Measurements from ENCODE around the gene CEP63. TPM values are rescaled to one million over a fixed set of nuclear protein-coding genes. Genes with fewer than 3 reads are reported as not detected.

The CEP63 gene
- polyA plus RNA-seq, 1 experiment = 16.3 TPM

- Histone ChIP-seq H3K4me3 (ENCODE audit: low read depth, low read length) (peak overlapping the region; percentile 26; the same call in 1 of the 2 replicates), H3K27me3 (ENCODE audit: control insufficient read depth, insufficient read depth, low read length) (no peaks in the 10 kb centered on the region), H3K9me3 (ENCODE audit: control insufficient read depth, insufficient read depth, low read length) (no peaks in the 10 kb centered on the region; the same call in 1 of the 2 replicates), H3K27ac (ENCODE audit: low read depth, low read length) (peak overlapping the region; percentile 93)
- DNase-seq (ENCODE audit: low read depth, low spot score) = peak; percentile 46
- ChIA-PET CTCF (interaction anchor here (1.0 to 12.8 kb wide), 8 partner anchors 8 to 270 kb away, joined by 3 to 306 read pairs (median 6); no protein-coding TSS in a partner anchor), POLR2A (interaction anchor here (0.8 to 2.4 kb wide), 6 partner anchors 11 to 175 kb away, joined by 3 to 17 read pairs (median 6); partner anchors contain the start of gene AMOTL2)
- TF ChIP-seq CTCF (IDR thresholded peaks at IDR 0.05; ENCODE audit: low read depth, low read length) = no peak
Measured at GRCh38 chr3:134483195-134483900, 2.5 kb upstream of the CEP63 start.

GRCh38 chr3:134485075-134485717 is 661 bp upstream of the CEP63 start:
- peak overlapping the region; percentile 87 for H3K4me3 ChIP-seq (ENCODE audit: low read depth, low read length)
- no peaks in the 10 kb centered on the region; the same call in 1 of the 2 replicates for H3K9me3 ChIP-seq (ENCODE audit: control insufficient read depth, insufficient read depth, low read length)
- peak overlapping the region; percentile 97 for H3K27ac ChIP-seq (ENCODE audit: low read depth, low read length)
- no peak for DNase-seq (ENCODE audit: low read depth, low spot score)
- TF ChIP-seq CTCF (IDR thresholded peaks at IDR 0.05; ENCODE audit: low read depth, low read length) = no peak
- ChIA-PET CTCF (interaction anchor here (0.7 to 2.2 kb wide), 5 partner anchors 8 to 177 kb away, joined by 3 to 9 read pairs (median 3); no protein-coding TSS in a partner anchor), POLR2A (interaction anchor here (0.6 to 1.7 kb wide), 17 partner anchors 8 to 284 kb away, joined by 3 to 10 read pairs (median 4); partner anchors contain the start of genes AMOTL2 and RYK)
- no peaks in the 10 kb centered on the region for H3K27me3 ChIP-seq (ENCODE audit: control insufficient read depth, insufficient read depth, low read length)

GRCh38 chr3:134486577-134487041 is 752 bp downstream of the CEP63 start:
- Histone ChIP-seq H3K9me3 (ENCODE audit: control insufficient read depth, insufficient read depth, low read length) (no peaks in the 10 kb centered on the region; the same call in 1 of the 2 replicates), H3K27me3 (ENCODE audit: control insufficient read depth, insufficient read depth, low read length) (no peaks in the 10 kb centered on the region), H3K27ac (ENCODE audit: low read depth, low read length) (peak overlapping the region; percentile 97), H3K4me3 (ENCODE audit: low read depth, low read length) (peak overlapping the region; percentile 87)
- no peak for DNase-seq (ENCODE audit: low read depth, low spot score)
- ChIA-PET POLR2A (interaction anchor here (0.8 to 1.5 kb wide), 7 partner anchors 10 to 236 kb away, joined by 3 to 9 read pairs (median 4); partner anchors contain the start of genes AMOTL2 and RYK), CTCF (interaction anchor here (0.7 to 2.2 kb wide), 3 partner anchors 10 to 178 kb away, joined by 3 to 9 read pairs (median 3); no protein-coding TSS in a partner anchor)
- no peak for TF ChIP-seq CTCF (IDR thresholded peaks at IDR 0.05; ENCODE audit: low read depth, low read length)

- ChIA-PET CTCF (interaction anchor here (0.7 to 2.2 kb wide), 4 partner anchors 175 to 275 kb away, joined by 3 to 9 read pairs (median 3); no protein-coding TSS in a partner anchor), POLR2A (interaction anchor here (0.7 kb wide), 1 partner anchor 61 kb away, joined by 3 read pairs; no protein-coding TSS in a partner anchor)
- no peak for DNase-seq (ENCODE audit: low read depth, low spot score)
- Histone ChIP-seq H3K9me3 (ENCODE audit: control insufficient read depth, insufficient read depth, low read length) (no peaks in the 10 kb centered on the region; the same call in 1 of the 2 replicates), H3K27me3 (ENCODE audit: control insufficient read depth, insufficient read depth, low read length) (no peaks in the 10 kb centered on the region), H3K4me3 (ENCODE audit: low read depth, low read length) (peak overlapping the region; percentile 87), H3K27ac (ENCODE audit: low read depth, low read length) (no peak overlapping the region)
- TF ChIP-seq CTCF (IDR thresholded peaks at IDR 0.05; ENCODE audit: low read depth, low read length) = no peak
Measured at GRCh38 chr3:134487406-134487805, 1.5 kb downstream of the CEP63 start.
